Measurements from ENCODE around the gene RNASE2. TPM values are rescaled to one million over a fixed set of nuclear protein-coding genes. Genes with fewer than 3 reads are reported as not detected.
A peak's percentile ranks its signal among the peaks of the same experiment; 100 is the strongest.
"Not testable (repeated sequence)": the region's sequence is repeated elsewhere in the genome, so short reads cannot be mapped to it uniquely, and the experiment has no call there.

The RNASE2 gene
- total RNA-seq, 1 donor from 2014 or later = not detected

- no peak for FAIRE-seq
- no peak for DNase-seq (ENCODE audit: low spot score in 2 of 2)
Observed at GRCh38 chr14:20980906-20981305, 25.6 kb downstream of the RNASE2 start.

- FAIRE-seq (no peak), DNase-seq (ENCODE audit: low spot score in 2 of 2) (no peak)
Observed at GRCh38 chr14:20982646-20983369, 27.5 kb downstream of the RNASE2 start.

- not testable (repeated sequence) for FAIRE-seq; DNase-seq (ENCODE audit: low spot score in 2 of 2)
Observed at GRCh38 chr14:20985650-20986049, 30.4 kb downstream of the RNASE2 start.

- FAIRE-seq (no peak), DNase-seq (ENCODE audit: low spot score in 2 of 2) (no peak)
Observed at GRCh38 chr14:20986811-20987210, 31.5 kb downstream of the RNASE2 start.

- FAIRE-seq (no peak), DNase-seq (ENCODE audit: low spot score in 2 of 2) (no peak)
Observed at GRCh38 chr14:20988717-20989470, 33.6 kb downstream of the RNASE2 start.

- FAIRE-seq (no peak), DNase-seq (ENCODE audit: low spot score in 2 of 2) (no peak)
Observed at GRCh38 chr14:20989471-20989786, 34.1 kb downstream of the RNASE2 start.

GRCh38 chr14:20989787-20990600 is 34.7 kb downstream of the RNASE2 start, which contains the start of gene METTL17:
METTL17 (plus strand) TSS chr14:20989980; CDS start chr14:20990003, 23 bp downstream.
- FAIRE-seq = no peak

GRCh38 chr14:20996521-20996920 is 41.2 kb downstream of the RNASE2 start:
- FAIRE-seq (no peak), DNase-seq (ENCODE audit: low spot score in 2 of 2) (no peak)

More at GRCh38 chr14:20989787-20990600, 34.7 kb downstream of the RNASE2 start, which contains the start of gene METTL17:
- peak; percentile 71 to 87 for DNase-seq (ENCODE audit: low spot score in 2 of 2)

- DNase-seq (ENCODE audit: low spot score in 2 of 2) (no peak), FAIRE-seq (no peak)
Observed at GRCh38 chr14:20997115-20997514, 41.8 kb downstream of the RNASE2 start.

- no peak for FAIRE-seq
Observed at GRCh38 chr14:20997564-20997963, 42.3 kb downstream of the RNASE2 start.

GRCh38 chr14:20998139-20998538 is 42.9 kb downstream of the RNASE2 start:
- FAIRE-seq = no peak
- DNase-seq (ENCODE audit: low spot score in 2 of 2) = no peak

More at GRCh38 chr14:20997564-20997963, 42.3 kb downstream of the RNASE2 start:
- no peak for DNase-seq (ENCODE audit: low spot score in 2 of 2)

- FAIRE-seq (no peak), DNase-seq (ENCODE audit: low spot score in 2 of 2) (no peak)
Observed at GRCh38 chr14:20998674-20999366, 43.5 kb downstream of the RNASE2 start, which contains the start of gene SLC39A2. SLC39A2 (plus strand) TSS chr14:20999293; CDS start chr14:20999447, 154 bp downstream.

GRCh38 chr14:20999591-20999990 is 44.3 kb downstream of the RNASE2 start:
- FAIRE-seq = no peak

GRCh38 chr14:21001218-21001617 is 45.9 kb downstream of the RNASE2 start:
- FAIRE-seq = no peak
- DNase-seq (ENCODE audit: low spot score in 2 of 2) = no peak

More at GRCh38 chr14:20999591-20999990, 44.3 kb downstream of the RNASE2 start:
- no peak for DNase-seq (ENCODE audit: low spot score in 2 of 2)

- FAIRE-seq = no peak
- DNase-seq (ENCODE audit: low spot score in 2 of 2) = no peak
Observed at GRCh38 chr14:21003788-21004346, 48.6 kb downstream of the RNASE2 start.

Small RNA genes lying within 50 kb of the gene (small RNA-seq; reads per million reads assigned to genes)
- not detected for gene RN7SL189P

Other genes starting within 250 kb of the RNASE2 start
- gene EDDM3A, start 209.6 kb upstream of the RNASE2 start, total RNA-seq = not detected
- not detected for gene EDDM3B, start 187.1 kb upstream of the RNASE2 start, total RNA-seq
- 1.2 TPM for gene RNASE6, start 174.2 kb upstream of the RNASE2 start, total RNA-seq
- 12.2 TPM for gene RNASE1, start 152.6 kb upstream of the RNASE2 start, total RNA-seq
- not detected for gene RNASE3, start 64.1 kb upstream of the RNASE2 start, total RNA-seq
- 27.7 TPM for gene METTL17, start 34.5 kb downstream of the RNASE2 start, total RNA-seq
- not detected for gene SLC39A2, start 43.8 kb downstream of the RNASE2 start, total RNA-seq
- gene NDRG2, start 69.6 kb downstream of the RNASE2 start, total RNA-seq = 92.9 TPM
- not detected for gene TPPP2, start 74.7 kb downstream of the RNASE2 start, total RNA-seq
- gene RNASE13, start 79.3 kb downstream of the RNASE2 start, total RNA-seq = not detected
- not detected for gene RNASE7, start 86.9 kb downstream of the RNASE2 start, total RNA-seq
- gene RNASE8, start 102.3 kb downstream of the RNASE2 start, total RNA-seq = not detected
- 11.4 TPM for gene ARHGEF40, start 114.8 kb downstream of the RNASE2 start, total RNA-seq
- gene ZNF219, start 143.2 kb downstream of the RNASE2 start, total RNA-seq = 6.9 TPM
- gene TMEM253, start 145.6 kb downstream of the RNASE2 start, total RNA-seq = not detected
- gene OR5AU1, start 200.6 kb downstream of the RNASE2 start, total RNA-seq = not detected